Endothelial cell (in vitro differentiated cells): ENCODE measurements around the gene PABPC4L. TPM values are rescaled to one million over a fixed set of nuclear protein-coding genes. Genes with fewer than 3 reads are reported as not detected.

Source experiments
- DNase-seq: peaks from one replicate; pipeline ENCODE4 v3.0.0; 2021; ENCODE audit warnings: low spot score
- H3K27ac Mint-ChIP-seq: one replicate; pipeline ENCODE4 v1.8.0; 2021; ENCODE audit warnings: mixed read lengths, inconsistent platforms; ENCODE audit not compliant: unreplicated experiment
- H3K27me3 Mint-ChIP-seq: one replicate; pipeline ENCODE4 v1.8.0; 2021; ENCODE audit warnings: mild to moderate bottlenecking, moderate library complexity, mixed read lengths, inconsistent platforms; ENCODE audit not compliant: unreplicated experiment
- H3K36me3 Mint-ChIP-seq: one replicate; pipeline ENCODE4 v1.8.0; 2021; ENCODE audit warnings: mild to moderate bottlenecking, low read depth, mixed read lengths, inconsistent platforms; ENCODE audit not compliant: unreplicated experiment
- H3K4me1 Mint-ChIP-seq: one replicate; pipeline ENCODE4 v1.8.0; 2021; ENCODE audit warnings: mild to moderate bottlenecking, mixed read lengths, inconsistent platforms; ENCODE audit not compliant: unreplicated experiment
- H3K4me3 Mint-ChIP-seq: one replicate; pipeline ENCODE4 v1.8.0; 2021; ENCODE audit warnings: mild to moderate bottlenecking, mixed read lengths, inconsistent platforms; ENCODE audit not compliant: unreplicated experiment
- H3K9me3 Mint-ChIP-seq: one replicate; pipeline ENCODE4 v1.8.0; 2021; ENCODE audit warnings: mixed read lengths, inconsistent platforms; ENCODE audit not compliant: unreplicated experiment
- total RNA-seq: library from RNA; stranded (reverse); fragmentation: NEBNext Ultra II Directional; extraction: Animal tissue kit (Norgen Biotek cat#: 25700); gene quantifications from one replicate; pipeline ENCODE4 v1.2.1, GENCODE V29; 2021; ENCODE audit not compliant: unreplicated experiment
- TF ChIP-seq, protein P1 (sequence below): fragments of 200-600 bp; sonication (generic); IDR thresholded peaks from one replicate; pipeline ENCODE4 v1.5.0; 2021; ENCODE audit warnings: antibody characterized with exemption; ENCODE audit not compliant: unreplicated experiment

PABPC4L gene
- total RNA-seq, 1 donor from 2014 or later = 2.4 TPM

DNA sequence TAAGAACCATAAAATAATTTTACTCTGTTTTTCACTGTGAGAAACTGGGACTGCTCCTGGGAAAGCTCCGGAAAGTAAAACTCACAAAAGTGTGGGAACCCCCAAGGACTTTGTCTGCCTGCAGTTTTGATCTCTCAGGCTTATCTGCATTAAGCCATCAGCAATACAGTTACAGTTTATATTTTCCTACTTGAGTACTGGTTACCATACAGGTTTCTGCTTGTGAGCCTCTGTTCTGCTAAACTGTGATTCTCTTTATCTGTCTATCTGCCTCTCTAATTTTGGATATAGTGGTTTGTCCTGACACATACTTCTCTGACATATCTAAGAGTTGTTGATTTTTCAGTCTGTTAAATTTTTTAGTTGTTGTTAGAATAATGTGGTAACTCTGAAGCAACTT, 11.6 kb downstream of the PABPC4L start:
- H3K4me1 Mint-ChIP-seq = no peaks in the 10 kb centered on the region
- no peaks in the 10 kb centered on the region for H3K36me3 Mint-ChIP-seq
- no peaks in the 10 kb centered on the region for H3K9me3 Mint-ChIP-seq
- no peak for DNase-seq
- no peaks in the 10 kb centered on the region for H3K27me3 Mint-ChIP-seq
- no peak overlapping the region for H3K27ac Mint-ChIP-seq
- TF ChIP-seq, protein P1, sequence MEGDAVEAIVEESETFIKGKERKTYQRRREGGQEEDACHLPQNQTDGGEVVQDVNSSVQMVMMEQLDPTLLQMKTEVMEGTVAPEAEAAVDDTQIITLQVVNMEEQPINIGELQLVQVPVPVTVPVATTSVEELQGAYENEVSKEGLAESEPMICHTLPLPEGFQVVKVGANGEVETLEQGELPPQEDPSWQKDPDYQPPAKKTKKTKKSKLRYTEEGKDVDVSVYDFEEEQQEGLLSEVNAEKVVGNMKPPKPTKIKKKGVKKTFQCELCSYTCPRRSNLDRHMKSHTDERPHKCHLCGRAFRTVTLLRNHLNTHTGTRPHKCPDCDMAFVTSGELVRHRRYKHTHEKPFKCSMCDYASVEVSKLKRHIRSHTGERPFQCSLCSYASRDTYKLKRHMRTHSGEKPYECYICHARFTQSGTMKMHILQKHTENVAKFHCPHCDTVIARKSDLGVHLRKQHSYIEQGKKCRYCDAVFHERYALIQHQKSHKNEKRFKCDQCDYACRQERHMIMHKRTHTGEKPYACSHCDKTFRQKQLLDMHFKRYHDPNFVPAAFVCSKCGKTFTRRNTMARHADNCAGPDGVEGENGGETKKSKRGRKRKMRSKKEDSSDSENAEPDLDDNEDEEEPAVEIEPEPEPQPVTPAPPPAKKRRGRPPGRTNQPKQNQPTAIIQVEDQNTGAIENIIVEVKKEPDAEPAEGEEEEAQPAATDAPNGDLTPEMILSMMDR = no peak
- H3K4me3 Mint-ChIP-seq = no peak overlapping the region

DNA sequence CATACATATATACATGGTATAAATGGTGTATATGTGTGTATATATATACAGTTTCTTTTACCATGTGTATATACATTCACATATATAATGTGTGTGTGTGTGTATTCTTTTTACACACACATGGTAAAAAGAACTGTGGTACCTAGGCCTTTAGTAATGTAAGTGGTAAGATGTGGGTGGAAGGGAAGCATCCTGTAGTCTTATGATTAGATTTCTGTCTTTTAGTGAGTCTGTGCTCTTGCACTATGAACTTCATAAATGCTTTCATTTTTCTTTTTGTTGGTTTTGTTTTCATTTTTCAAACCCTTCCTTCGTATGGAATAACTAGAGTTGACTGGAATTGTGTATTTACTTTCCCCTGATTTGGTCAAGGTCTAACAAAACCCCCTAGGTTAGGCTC, 12.1 kb downstream of the PABPC4L start:
- H3K4me1 Mint-ChIP-seq = no peaks in the 10 kb centered on the region
- no peak for DNase-seq
- H3K27ac Mint-ChIP-seq = no peak overlapping the region
- H3K9me3 Mint-ChIP-seq = no peaks in the 10 kb centered on the region
- H3K4me3 Mint-ChIP-seq = no peak overlapping the region
- H3K36me3 Mint-ChIP-seq = no peaks in the 10 kb centered on the region
- TF ChIP-seq, protein P1 = no peak
- no peaks in the 10 kb centered on the region for H3K27me3 Mint-ChIP-seq

DNA sequence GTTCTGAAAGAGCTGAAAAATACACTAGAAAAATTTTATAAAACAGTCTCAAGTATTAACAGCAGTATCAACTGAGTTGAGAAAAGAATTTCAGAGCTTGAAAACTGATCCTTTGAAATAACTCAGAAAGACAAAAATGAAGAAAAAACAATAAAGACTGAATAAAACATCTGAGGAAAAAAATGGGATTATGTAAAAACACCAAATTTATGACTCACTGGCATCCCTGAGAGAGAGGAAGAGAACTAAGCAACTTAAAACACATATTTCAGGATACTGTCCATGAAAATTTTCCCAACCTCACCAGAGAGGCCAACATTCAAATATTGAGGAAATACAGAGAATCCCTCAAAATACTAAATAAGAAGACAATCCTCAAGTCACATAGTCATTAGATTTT, 22.9 kb downstream of the PABPC4L start:
- no peak overlapping the region for H3K4me3 Mint-ChIP-seq
- H3K9me3 Mint-ChIP-seq = no peaks in the 10 kb centered on the region
- H3K4me1 Mint-ChIP-seq = no peaks in the 10 kb centered on the region
- DNase-seq = no peak
- TF ChIP-seq, protein P1 = no peak
- H3K36me3 Mint-ChIP-seq = no peaks in the 10 kb centered on the region
- no peak overlapping the region for H3K27ac Mint-ChIP-seq
- peaks cover 3% of the 10 kb centered on the region for H3K27me3 Mint-ChIP-seq

DNA sequence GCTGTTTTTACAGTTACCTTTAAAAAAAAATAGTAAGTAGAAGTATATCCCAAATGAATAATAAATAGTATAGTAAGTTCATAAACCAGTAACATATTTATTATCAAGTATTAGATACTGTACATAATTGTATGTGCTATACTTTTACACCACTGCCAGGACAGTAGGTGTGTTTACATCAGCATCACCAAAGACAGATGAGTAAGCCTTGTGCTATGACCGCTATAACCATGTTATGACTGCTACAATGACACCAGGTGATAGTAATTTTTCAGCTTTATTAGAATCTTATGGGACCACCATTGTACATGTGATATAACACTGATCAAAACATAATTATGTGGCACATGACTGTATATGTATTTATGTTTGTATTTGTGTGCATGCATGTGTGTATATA, 27.3 kb downstream of the PABPC4L start:
- Mint-ChIP-seq H3K9me3 (no peaks in the 10 kb centered on the region), H3K36me3 (no peaks in the 10 kb centered on the region), H3K27me3 (peaks cover 3% of the 10 kb centered on the region), H3K4me1 (no peaks in the 10 kb centered on the region), H3K4me3 (no peak overlapping the region), H3K27ac (no peak overlapping the region)
- TF ChIP-seq, protein P1 = no peak
- DNase-seq = no peak

DNA sequence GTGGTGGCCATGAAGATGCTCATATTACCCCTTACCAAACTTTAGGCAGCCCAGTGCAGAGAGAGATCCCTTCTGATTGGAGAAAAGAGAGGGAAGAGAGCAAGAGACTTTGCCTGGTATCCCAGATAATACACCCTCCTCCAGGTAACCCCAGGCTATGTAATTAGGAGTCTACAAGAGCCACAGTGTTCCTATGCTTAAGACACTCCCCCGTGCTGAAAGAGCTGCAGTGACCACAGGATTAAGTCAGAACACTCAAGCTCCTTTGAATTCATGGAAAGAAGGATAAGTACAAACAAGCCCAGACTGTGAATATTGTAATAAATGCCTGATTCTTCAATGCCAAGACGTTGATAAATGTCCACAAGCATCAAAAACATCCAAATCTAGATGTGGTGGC, 41.4 kb downstream of the PABPC4L start:
- Mint-ChIP-seq H3K4me1 (no peaks in the 10 kb centered on the region), H3K9me3 (no peaks in the 10 kb centered on the region), H3K27ac (no peak overlapping the region), H3K27me3 (peaks cover 1% of the 10 kb centered on the region), H3K36me3 (no peaks in the 10 kb centered on the region), H3K4me3 (no peak overlapping the region)
- TF ChIP-seq, protein P1 = no peak
- no peak for DNase-seq
